ENCODE measurements around the gene FBXL14.

The FBXL14 gene

DNA sequence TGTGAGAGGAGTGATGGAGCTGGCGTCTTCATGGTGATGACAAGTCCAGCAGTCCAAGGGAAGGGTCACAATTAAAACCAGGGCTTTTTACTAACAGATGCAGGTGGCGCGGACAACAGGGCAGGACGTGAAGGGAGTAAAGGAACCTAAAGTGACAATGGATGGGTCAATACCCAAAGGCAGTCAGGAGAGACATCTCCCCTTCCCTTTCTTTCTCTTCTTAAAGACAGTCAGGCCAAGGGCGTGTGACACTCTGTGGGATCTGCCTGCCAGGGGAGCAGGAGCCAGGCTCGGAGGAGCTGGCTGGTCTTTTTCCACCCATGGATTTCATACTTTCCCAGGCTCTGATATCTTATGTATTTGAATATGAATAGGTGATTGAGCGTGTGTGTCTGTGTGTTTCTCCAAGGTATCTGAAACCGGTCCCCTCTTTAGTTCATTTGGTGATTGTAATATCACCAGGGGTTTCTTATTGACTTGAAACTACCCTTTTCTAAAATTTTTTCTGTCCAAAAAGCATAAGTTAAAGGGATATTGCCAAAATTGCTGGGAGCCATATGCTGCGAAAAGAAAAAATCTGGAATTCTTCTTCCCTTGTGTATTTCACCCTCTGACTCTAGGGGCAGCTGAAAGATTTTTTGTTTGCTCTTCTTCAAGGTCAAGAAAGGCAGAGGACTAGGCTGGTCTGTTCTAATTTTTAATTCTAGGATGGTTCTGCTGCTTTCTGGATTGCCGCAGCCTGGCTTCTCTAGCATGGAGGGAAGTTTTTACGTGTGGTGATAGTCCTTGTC is 61.8 kb downstream of the FBXL14 start:
- no peak for DNase-seq

DNA sequence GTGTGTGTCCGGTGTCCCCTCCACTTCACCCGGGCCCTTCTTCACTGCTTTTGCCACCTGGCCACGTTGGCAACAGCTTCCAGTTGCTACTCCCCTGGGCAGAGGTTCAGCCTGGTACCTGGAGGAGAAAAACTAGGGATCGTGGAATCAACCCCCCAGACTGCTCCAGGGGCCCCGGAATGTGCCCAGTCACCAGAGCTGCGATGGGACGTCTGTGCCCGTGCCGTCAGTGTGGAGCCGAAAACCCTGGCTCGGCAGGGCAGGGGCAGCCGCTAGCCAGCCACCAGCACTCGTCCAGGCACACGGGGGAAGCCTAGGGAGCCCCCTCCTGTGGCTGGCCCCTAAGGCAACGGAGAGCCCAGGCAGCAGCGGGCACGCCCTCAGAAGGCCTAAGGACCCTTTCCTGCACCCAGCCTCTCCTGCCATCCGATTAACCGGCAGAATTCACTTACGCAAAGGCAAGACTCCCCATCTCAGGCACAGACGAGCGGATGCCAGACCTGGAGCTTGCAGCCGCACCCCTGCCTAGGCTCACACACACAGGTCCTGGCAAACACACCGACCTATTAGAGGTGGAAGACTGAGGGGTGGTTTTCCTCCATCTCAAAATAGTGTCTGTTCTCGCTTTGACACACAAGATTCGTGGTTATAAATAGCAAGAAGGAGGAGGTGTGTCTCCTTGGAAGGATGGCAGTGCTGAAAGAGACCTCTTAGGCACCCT is 62.6 kb downstream of the FBXL14 start:
- DNase-seq, result peak; percentile 67

DNA sequence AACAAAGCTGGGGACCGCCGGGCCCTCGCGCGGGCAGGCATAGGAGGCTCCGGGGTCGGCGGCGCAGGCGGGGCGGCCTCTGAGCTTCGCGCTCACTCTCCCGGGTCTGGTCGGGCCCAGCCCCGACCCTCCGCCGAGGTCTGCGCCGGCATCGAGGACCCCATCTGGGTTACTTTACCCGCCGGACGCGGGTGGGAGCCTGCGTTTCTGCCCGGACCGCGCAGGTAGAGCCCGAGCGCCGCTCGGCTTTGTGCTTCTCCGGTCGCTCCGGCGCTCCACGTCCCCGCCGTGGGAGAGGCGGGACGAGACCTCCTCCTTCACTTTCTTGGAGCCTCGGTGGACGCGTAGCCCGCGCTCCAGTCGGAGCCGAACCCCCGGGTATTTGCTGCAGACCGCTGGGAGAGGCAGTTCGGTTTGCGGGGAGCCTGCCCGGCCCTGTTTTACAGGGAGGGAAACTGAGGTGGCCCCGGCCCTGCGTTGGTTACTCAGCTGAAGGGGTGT is 63.2 kb downstream of the FBXL14 start:
- DNase-seq, result peak; percentile 67

DNA sequence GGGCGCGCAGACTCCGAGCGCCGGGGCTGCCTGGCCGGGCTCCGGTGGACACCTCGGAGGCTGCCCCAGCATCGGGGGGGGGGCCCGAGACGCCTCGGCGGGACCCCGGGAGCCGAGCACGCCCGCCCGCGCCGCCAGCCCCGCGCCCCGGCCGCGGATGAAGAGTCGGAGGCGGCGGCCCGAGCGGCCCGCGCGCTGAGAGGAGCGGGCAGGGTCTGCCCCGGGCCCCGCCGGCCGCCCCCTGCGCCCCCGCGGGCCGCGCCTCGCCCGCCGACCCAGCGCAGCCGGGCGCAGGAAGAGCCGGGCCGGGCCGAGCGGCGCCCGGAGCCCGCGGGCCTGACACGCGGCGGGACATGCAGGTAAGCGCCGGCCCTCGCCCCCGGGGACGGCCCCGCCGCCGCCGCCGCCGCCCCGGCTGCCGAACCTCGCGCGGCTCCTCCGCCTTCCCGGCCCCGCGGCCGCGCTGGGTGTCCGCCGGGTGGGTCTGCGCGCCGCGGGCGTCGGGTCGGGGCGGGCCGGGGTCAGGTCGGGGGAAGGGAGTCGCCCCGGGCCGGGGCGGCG is 63.7 kb downstream of the FBXL14 start:
- no peak for DNase-seq

DNA sequence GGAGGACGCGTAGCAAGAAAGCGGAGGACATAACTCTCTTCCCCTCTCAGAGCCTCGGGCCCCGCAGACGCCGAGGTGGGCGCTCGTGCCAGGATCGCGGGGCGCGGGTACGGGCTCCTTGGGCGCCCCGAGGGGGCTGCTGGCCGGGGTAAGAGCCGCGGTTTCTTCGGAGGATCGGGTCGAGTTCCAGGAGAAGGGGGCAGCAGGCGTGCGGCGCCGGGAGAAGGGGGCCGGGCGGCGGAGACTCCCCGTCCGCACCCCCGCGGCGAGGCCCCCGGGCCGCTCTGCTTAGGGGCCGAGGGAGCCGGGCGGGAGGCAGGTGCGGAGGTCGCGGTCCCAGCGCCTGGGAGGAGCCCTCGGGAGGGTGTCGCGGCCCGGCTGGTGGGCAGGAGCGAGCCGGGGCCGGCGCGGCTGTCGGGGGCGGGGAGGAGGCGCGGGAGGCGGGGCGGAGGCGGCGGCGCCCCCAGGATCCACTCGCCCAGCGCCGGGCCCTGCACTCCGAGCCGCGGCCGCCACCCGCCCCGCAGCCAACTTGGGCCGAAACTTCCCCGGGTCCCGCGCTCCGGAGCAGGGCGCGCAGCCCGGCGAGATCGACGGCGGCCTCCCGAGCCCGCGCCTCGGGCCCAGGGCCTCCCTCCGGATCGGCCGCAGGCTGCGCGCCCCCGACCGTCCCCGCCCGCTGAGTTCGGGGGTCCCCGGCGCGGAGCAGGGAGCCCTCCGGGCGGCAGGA is 64.4 kb downstream of the FBXL14 start:
- no peak for DNase-seq

DNA sequence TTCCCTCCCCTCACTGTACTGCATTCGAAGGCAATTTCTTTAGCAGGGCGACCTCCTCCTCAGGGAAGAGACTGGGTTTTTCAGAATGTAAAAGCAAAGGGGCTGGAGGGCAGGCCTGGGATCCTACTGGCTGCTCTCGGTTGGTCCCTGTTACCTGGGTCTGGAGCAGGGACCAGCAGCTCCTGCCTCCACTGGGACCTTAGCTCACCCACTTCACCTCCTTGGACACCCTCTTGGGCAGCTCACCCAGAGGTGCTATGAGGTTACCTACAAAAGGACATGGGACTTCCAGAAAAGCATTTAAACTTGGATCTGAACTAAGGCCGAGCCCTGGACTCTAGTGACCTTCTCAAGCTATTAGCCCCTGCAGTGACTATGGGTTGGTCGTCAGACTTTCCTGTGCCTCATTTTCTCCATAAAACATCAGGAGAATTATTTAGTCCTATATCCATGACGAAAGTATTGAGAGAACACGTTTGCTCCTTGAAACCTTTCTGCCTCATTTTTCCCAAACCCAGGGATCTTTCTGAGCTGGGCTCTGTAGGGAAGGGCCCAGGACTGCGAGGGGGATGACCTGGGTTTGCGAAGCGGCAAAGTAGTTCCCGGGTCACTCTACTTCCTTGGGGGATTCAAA is 65.0 kb downstream of the FBXL14 start:
- DNase-seq, result no peak

DNA sequence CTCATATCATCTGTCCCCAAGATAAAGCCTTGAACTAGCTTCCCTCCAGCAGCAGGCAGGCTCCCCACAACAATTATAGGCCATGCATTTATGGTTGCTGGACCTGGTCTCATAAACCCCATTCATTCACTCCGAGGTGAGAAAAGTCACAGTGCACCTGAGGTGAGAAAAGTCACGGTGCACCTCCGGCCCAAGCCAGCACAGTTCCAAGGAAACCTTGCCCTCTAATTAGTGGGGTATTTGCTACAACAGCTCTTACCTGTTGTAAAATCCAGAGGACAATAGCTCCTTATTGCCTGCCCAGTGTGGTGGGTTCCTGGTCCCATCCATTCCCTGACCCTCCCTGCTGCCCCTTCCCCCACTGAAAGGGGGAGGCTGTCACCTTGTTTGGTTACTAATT is 65.6 kb downstream of the FBXL14 start:
- DNase-seq, result no peak

DNA sequence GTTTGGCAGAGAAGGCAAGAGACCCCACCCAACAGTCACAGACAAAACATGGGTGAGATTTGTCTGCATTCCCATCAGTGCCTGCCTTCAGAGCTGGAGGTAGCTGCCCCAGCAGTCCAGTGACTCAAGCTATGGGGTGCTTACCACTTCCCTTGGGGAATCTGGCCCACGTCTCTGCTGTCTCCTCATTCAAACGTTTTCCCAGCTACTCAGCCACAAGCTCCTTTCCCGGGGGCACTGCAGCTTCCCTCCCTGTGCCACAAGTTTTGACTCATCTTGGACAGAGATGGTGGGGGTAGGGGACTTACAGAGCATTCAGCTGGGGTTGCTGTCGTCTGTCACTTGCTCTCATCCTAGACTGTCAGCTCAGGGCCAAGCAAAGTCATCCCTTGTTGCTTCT is 66.6 kb downstream of the FBXL14 start:
- no peak for DNase-seq

DNA sequence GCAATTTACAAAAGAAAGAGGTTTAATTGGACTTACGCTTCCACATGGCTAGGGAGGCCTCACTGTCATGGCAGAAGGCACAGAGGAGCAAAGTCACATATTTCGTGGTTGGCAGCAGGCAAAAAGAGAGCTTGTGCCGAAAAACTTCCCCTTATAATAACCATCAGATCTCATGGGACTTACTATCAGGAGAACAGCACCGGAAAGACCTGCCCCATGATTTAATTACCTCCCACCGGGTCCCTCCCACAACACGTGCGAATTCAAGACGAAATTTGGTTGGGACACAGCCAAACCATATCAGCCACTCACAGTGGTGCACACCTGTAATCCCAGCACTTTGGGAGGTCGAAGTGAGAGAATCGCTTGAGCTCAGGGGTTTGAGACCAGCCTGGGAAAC is 68.5 kb downstream of the FBXL14 start:
- DNase-seq, result no peak

DNA sequence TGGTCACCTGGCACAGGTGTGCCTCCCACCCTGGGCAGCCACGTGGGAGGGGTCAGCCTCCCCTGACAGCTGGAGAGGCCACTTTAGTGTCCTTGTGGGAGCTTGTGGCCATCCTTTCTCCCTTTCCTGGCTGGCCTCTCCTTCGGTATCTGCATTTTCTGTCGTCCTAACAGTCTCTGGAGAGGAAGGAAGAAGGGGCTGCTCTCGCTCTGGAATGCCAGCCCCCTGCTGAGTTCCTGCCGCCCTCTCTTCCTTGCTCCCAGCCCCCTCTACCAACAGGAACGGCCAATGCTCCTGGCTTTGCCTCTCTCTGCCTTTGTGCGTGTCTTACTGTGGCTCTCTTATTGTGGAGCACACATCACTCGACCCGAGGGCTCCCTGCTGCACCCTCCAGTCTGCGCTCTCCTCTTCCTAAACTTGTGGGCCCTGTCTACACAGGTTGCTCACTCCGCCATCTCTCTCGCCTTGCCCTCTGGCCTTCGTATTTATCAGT is 70.8 kb downstream of the FBXL14 start:
- DNase-seq, result peak; percentile 41

DNA sequence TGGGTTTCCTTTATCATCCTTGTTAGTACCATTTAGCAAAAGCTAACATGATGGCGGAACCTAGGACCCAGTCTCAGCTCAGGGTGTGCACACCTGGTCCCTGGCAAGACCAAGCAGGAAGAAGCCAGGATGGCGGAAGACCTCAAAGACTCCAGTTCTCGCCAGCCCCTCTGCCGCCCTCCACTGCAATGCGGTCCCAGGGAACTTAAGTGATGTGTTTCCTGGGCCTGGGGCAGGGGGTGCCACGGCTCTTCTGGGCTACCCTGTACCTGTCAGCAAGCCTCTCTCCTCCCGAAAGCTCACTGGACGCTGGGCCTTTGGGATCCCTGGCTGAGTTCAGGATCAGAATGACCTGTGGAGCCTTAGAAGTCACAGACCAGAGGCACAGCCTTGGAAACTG is 71.3 kb downstream of the FBXL14 start:
- DNase-seq, result peak; percentile 24

DNA sequence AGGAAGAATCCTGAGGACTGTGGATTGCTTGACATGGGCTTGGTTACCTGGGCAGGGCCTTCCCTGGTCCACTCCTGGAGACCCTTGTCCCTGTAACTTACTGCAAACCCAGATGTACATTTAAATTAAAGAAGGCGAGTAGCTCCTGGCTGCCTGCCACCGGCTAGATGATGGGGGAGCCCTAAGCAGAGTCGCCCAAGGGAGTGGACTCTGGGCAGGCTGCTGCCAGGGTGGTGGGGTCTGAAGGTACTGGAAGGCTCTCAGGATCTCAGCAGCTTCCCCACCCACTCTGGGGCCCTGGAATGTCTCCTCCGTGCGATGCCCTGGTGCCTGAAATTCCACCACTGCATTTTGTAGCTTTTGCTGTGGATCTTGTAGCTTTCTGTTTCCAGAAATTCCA is 74.7 kb downstream of the FBXL14 start:
- peak; percentile 19 for DNase-seq

DNA sequence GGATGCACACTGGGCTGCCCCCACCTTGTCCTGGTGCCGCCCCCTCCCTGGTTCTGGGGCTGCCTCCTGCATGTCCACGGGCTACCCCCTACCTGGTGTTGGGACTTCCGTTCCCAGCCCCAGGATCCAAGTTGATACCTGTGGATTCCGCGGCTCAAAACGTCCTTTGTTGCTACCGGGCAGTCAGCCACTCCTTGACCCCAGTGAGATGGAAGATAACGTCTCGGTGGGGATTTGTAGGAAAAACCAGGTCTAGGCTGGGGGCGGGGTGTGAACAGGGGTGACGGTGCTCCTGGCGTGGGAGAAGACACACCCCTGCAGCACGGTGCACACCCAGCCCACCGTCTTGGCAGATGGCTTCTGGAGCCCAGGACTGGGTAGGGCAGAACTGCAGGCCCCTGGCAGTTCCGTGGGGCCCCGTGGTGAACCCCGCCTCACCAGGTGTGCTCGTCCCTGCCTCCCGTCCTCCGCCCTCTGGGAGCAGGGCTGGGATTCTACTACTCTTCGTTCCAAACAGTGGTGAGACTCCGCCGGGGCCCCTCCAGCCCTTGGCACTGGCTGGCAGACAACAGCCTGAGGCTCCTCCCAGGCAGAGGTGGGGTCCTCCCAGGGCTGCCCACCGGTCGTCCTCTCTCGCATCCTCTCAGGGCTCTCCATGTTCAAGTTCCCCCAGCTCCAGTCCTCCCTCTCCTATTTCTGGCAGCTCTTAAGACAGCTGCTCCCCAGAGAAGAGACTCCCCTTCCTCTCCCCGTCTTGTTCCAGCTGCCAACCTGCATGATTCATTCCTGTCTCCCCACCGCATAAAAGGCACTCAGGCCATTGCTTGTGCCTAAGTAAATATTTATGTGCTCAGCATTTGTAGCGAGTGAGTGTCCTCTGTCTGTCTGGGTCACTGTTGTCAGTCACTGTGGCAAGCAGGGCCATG is 75.5 kb downstream of the FBXL14 start:
- DNase-seq, result peak; percentile 32

DNA sequence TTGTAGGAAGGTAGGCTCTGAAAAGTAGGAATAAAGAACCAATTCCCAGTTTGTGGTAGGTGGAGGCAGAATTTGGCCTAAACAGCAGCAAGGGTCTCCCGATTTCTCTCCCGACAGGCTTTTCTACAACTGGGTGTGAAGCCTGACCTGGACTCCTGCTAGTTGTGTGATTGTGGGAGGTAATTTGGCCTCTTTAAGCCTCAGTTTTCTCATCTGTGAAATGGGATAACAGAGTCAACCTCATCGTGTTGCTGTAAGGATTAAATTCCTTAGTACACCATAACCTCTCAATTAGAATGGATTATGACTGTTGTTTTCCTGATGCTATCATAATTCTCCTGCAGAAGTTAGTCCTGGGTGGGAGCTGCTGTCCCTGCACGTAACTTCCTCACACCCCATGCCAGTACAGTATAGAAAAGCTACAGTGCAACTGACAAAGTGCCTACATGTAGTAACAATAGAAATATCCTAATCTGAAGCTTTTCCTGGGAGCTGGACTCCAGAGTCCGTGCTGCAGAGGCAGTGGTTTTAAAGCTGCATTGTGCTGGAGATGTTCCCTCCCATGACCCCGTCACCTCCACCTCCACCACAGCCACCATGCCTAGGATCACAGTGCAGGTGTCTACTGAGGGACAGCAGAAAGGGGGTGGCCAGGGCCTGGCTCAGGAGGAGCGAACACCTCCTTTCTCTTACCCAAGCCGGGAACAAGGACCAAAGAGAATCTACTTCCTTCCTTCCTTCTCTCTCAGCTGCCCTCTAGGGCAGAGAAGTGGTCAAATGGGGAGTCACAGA is 76.5 kb downstream of the FBXL14 start:
- no peak for DNase-seq

DNA sequence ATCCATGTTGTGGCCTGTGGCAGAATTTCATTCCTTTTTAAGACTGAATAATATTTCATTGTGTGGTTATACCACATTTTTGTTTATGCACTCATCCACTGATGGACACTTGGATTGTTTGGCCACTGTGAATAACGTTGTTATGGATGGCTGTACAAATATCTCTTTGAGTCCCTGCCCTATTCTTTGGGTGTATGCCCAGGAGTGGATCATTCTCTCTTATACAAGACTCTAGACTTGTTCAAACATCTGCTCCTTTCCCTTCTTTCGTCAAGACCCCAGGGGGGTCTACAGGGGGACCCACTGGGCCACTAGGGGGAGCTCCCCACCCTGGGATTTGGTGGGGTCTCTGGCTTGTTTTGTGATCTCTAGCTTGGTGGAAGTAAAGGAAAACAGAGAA is 77.4 kb downstream of the FBXL14 start:
- no peak for DNase-seq

All from activated CD8-positive, alpha-beta memory T cell treated with anti-CD3 and anti-CD28 coated beads for 24 hours (primary cell).